Neural progenitor cell (in vitro differentiated cells): ENCODE data around the gene MPC1. TPM values are rescaled to one million over a fixed set of nuclear protein-coding genes. Genes with fewer than 3 reads are reported as not detected.

Experiments
- DNase-seq: peaks from one replicate; pipeline ENCODE4 v3.0.0-alpha.2; 2016; ENCODE audit warnings: low spot score
- H2AFZ ChIP-seq: fragments of 200-600 bp; sonication (generic); replicated peaks from 2 replicates; pipeline ENCODE4 v1.6.1; 2016; ENCODE audit warnings: antibody characterized with exemption
- H3F3A ChIP-seq: fragments of 200-600 bp; sonication (generic); 2 replicates; pipeline ENCODE4 v1.6.1; 2016; ENCODE audit warnings: antibody characterized with exemption, low read depth
- H3K27ac ChIP-seq: fragments of 200-600 bp; sonication (generic); 2 replicates; pipeline ENCODE4 v1.5.1; 2016; ENCODE audit warnings: mild to moderate bottlenecking
- H3K27me3 ChIP-seq: fragments of 200-600 bp; sonication (generic); 2 replicates; pipeline ENCODE4 v1.6.1; 2016; ENCODE audit warnings: mild to moderate bottlenecking, moderate library complexity
- H3K36me3 ChIP-seq: fragments of 200-600 bp; sonication (generic); 2 replicates; pipeline ENCODE4 v1.5.1; 2016
- H3K4me1 ChIP-seq: fragments of 200-600 bp; sonication (generic); 2 replicates; pipeline ENCODE4 v1.6.1; 2016; ENCODE audit warnings: mixed run types
- H3K4me2 ChIP-seq: fragments of 200-600 bp; sonication (generic); 2 replicates; pipeline ENCODE4 v1.6.1; 2016
- H3K4me3 ChIP-seq: fragments of 200-600 bp; sonication (generic); 2 replicates; pipeline ENCODE4 v1.5.1; 2016
- H3K79me2 ChIP-seq: fragments of 200-600 bp; sonication (generic); 2 replicates; pipeline ENCODE4 v1.6.1; 2016; ENCODE audit warnings: low read depth
- H3K9ac ChIP-seq: fragments of 200-600 bp; sonication (generic); 2 replicates; pipeline ENCODE4 v1.6.1; 2016
- H3K9me3 ChIP-seq: fragments of 200-600 bp; sonication (generic); 2 replicates; pipeline ENCODE4 v1.5.1; 2016; ENCODE audit warnings: low read depth
- H4K20me1 ChIP-seq: fragments of 200-600 bp; sonication (generic); 2 replicates; pipeline ENCODE4 v1.6.1; 2016; ENCODE audit warnings: low read depth
- H3K27ac Mint-ChIP-seq: 3 replicates; pipeline ENCODE4 v1.8.0; 2021; ENCODE audit warnings: mixed read lengths
- H3K27me3 Mint-ChIP-seq: 2 replicates; pipeline ENCODE4 v1.8.0; 2022; ENCODE audit warnings: low read depth, mild to moderate bottlenecking, inconsistent platforms, moderate library complexity, mixed read lengths; ENCODE audit not compliant: insufficient read depth
- H3K36me3 Mint-ChIP-seq: 3 replicates; pipeline ENCODE4 v1.8.0; 2021; ENCODE audit warnings: mixed read lengths
- H3K4me1 Mint-ChIP-seq: 3 replicates; pipeline ENCODE4 v1.8.0; 2021; ENCODE audit warnings: mixed read lengths
- H3K4me3 Mint-ChIP-seq: 3 replicates; pipeline ENCODE4 v1.8.0; 2021; ENCODE audit warnings: mild to moderate bottlenecking, moderate library complexity, mixed read lengths
- H3K9me3 Mint-ChIP-seq: 3 replicates; pipeline ENCODE4 v1.8.0; 2020; ENCODE audit warnings: mixed read lengths
- CTCF ChIP-seq: fragments of 200-600 bp; sonication (generic); IDR thresholded peaks from 2 replicates; pipeline ENCODE4 v1.5.1; 2017; ENCODE audit warnings: antibody characterized with exemption, mild to moderate bottlenecking
- EZH2 ChIP-seq: fragments of 200-600 bp; sonication (generic); IDR thresholded peaks from 2 replicates; pipeline ENCODE4 v1.6.1; 2017; ENCODE audit warnings: antibody characterized with exemption, mild to moderate bottlenecking, moderate library complexity
- EZH2phosphoT487 ChIP-seq: fragments of 200-600 bp; sonication (generic); IDR thresholded peaks from 2 replicates; pipeline ENCODE4 v1.6.1; 2017; ENCODE audit warnings: antibody characterized with exemption
- total RNA-seq: library from RNA; depleted of rRNA; stranded (reverse); fragments of >200 nt; gene quantifications from 2 replicates; pipeline ENCODE4 v1.2.3, GENCODE V29; 2015; ENCODE audit warnings: low replicate concordance

The MPC1 gene
- total RNA-seq, 1 donor from 2014 or later = 13.2 TPM

- Histone ChIP-seq H3K4me3 (no peak overlapping the region), H4K20me1 (peaks cover 6% of the 10 kb centered on the region)
- DNase-seq = no peak
Measured at GRCh38 chr6:166323395-166323794, 59.3 kb downstream of the MPC1 start.

GRCh38 chr6:166318649-166319600, 63.8 kb downstream of the MPC1 start:
- DNase-seq = no peak
- Mint-ChIP-seq H3K36me3 (no peaks in the 10 kb centered on the region), H3K4me1 (peaks cover 7% of the 10 kb centered on the region), H3K4me3 (no peak overlapping the region), H3K27me3 (no peaks in the 10 kb centered on the region), H3K9me3 (no peaks in the 10 kb centered on the region), H3K27ac (peak overlapping the region; percentile 26)
- TF ChIP-seq EZH2 (no peak), CTCF (no peak), EZH2phosphoT487 (no peak)
- H2AFZ ChIP-seq = no peak overlapping the region
- no peak overlapping the region for H3K4me2 ChIP-seq
- H3F3A ChIP-seq = no peaks in the 10 kb centered on the region
- no peaks in the 10 kb centered on the region for H3K9me3 ChIP-seq
- H3K4me3 ChIP-seq = no peak overlapping the region
- no peaks in the 10 kb centered on the region for H3K79me2 ChIP-seq
- no peaks in the 10 kb centered on the region for H4K20me1 ChIP-seq
- no peak overlapping the region for H3K9ac ChIP-seq
- peaks cover 6% of the 10 kb centered on the region for H3K36me3 ChIP-seq
- no peak overlapping the region for H3K27ac ChIP-seq
- no peaks in the 10 kb centered on the region for H3K4me1 ChIP-seq
- H3K27me3 ChIP-seq = no peaks in the 10 kb centered on the region

More at GRCh38 chr6:166323395-166323794, 59.3 kb downstream of the MPC1 start:
- Mint-ChIP-seq H3K27me3 (no peaks in the 10 kb centered on the region), H3K27ac (no peak overlapping the region), H3K9me3 (no peaks in the 10 kb centered on the region), H3K36me3 (peaks cover 4% of the 10 kb centered on the region), H3K4me1 (peaks cover 4% of the 10 kb centered on the region), H3K4me3 (no peak overlapping the region)
- Histone ChIP-seq H3K79me2 (peaks cover under 1% of the 10 kb centered on the region), H2AFZ (no peak overlapping the region), H3F3A (no peaks in the 10 kb centered on the region), H3K9ac (no peak overlapping the region), H3K4me2 (no peak overlapping the region), H3K27ac (no peak overlapping the region), H3K36me3 (peaks cover 6% of the 10 kb centered on the region), H3K27me3 (no peaks in the 10 kb centered on the region), H3K4me1 (no peaks in the 10 kb centered on the region), H3K9me3 (no peaks in the 10 kb centered on the region)
- TF ChIP-seq CTCF = no peak

DNA sequence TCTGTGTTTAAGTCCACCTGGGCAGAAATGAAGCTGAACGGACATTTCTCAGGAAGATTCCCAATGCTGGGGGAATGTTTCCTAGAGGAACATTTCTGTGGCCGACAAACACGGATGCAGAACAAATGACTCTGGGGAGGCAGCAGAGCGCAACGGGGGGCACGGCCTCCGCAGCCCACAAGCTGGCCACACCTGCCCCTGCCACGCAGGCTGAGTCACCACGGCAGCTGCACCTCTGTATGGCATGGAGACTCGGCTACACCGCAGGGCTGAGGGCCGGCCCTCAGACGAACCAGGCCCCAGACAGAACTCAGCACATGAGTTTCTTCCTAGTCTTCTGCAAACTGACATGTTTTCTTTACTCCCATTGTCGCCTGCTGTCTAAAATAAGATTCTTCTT, 64.5 kb downstream of the MPC1 start:
- no peak overlapping the region for H2AFZ ChIP-seq
- Mint-ChIP-seq H3K4me3 (no peak overlapping the region), H3K4me1 (peaks cover 7% of the 10 kb centered on the region), H3K36me3 (no peaks in the 10 kb centered on the region), H3K9me3 (no peaks in the 10 kb centered on the region), H3K27me3 (no peaks in the 10 kb centered on the region), H3K27ac (no peak overlapping the region)
- TF ChIP-seq CTCF (no peak), EZH2 (no peak), EZH2phosphoT487 (no peak)
- H3K79me2 ChIP-seq = no peaks in the 10 kb centered on the region
- no peak overlapping the region for H3K9ac ChIP-seq
- no peak overlapping the region for H3K4me3 ChIP-seq
- no peaks in the 10 kb centered on the region for H3K4me1 ChIP-seq
- no peaks in the 10 kb centered on the region for H3K9me3 ChIP-seq
- H3K27ac ChIP-seq = no peak overlapping the region
- no peaks in the 10 kb centered on the region for H3F3A ChIP-seq
- no peaks in the 10 kb centered on the region for H3K27me3 ChIP-seq
- no peaks in the 10 kb centered on the region for H4K20me1 ChIP-seq
- H3K4me2 ChIP-seq = no peak overlapping the region
- peaks cover 6% of the 10 kb centered on the region for H3K36me3 ChIP-seq
- no peak for DNase-seq
